Suprapubic skin (tissue), 4 donors: ENCODE data around the gene GNAT3. TPM values are rescaled to one million over a fixed set of nuclear protein-coding genes. Genes with fewer than 3 reads are reported as not detected.

Source experiments
- DNase-seq, 2 donors: peaks; one replicate each; pipeline ENCODE4 v3.0.0-alpha.2; 2019; ENCODE audit warnings: low spot score in 2 of 2
- H3K27ac ChIP-seq: fragments of 200-600 bp; sonication (generic); one replicate; pipeline ENCODE4 v1.5.1; 2019
- H3K27me3 ChIP-seq: fragments of 200-600 bp; sonication (generic); one replicate; pipeline ENCODE4 v1.5.1; 2019
- H3K36me3 ChIP-seq: fragments of 200-600 bp; sonication (generic); one replicate; pipeline ENCODE4 v1.5.1; 2019
- H3K4me1 ChIP-seq: fragments of 200-600 bp; sonication (generic); one replicate; pipeline ENCODE4 v1.5.1; 2019
- H3K4me3 ChIP-seq: fragments of 200-600 bp; sonication (generic); one replicate; pipeline ENCODE4 v1.5.1; 2019; ENCODE audit warnings: mild to moderate bottlenecking
- H3K9me3 ChIP-seq: fragments of 200-600 bp; sonication (generic); one replicate; pipeline ENCODE4 v1.5.1; 2019
- EP300 ChIP-seq: sonication (generic); formaldehyde crosslinking; IDR thresholded peaks from one replicate; pipeline ENCODE4 v1.6.1; 2017; ENCODE audit warnings: antibody characterized with exemption
- POLR2A ChIP-seq, 2 donors: fragments of 450-650 bp; IDR thresholded peaks; one replicate each; pipeline ENCODE4 v1.6.1; 2017; ENCODE audit warnings: antibody characterized with exemption in 2 of 2, mild to moderate bottlenecking in 2 of 2, moderate library complexity in 2 of 2
- POLR2AphosphoS5 ChIP-seq, 3 donors: sonication (generic); formaldehyde crosslinking; IDR thresholded peaks; one replicate each; pipeline ENCODE4 v1.6.1; 2017; ENCODE audit warnings: antibody characterized with exemption in 3 of 3
- WGBS: methylation state at CpG from one replicate; pipeline ENCODE4 v1.1.5; 2018; 5-methylcytosine and 5-hydroxymethylcytosine counted together
- total RNA-seq, 4 donors: library from RNA; depleted of rRNA; stranded (reverse); fragments of >200 nt; gene quantifications; one replicate each; pipeline ENCODE4 v1.1.0, GENCODE V29; 2016
- TF ChIP-seq, protein P1 (sequence below), 2 donors: fragments of 200-600 bp in 1 of 2; fragments of 450-650 bp in 1 of 2; sonication (generic) in 1 of 2; IDR thresholded peaks; one replicate each; pipeline ENCODE4 v1.5.1; 2016 to 2019; ENCODE audit warnings: antibody characterized with exemption in 2 of 2, mild to moderate bottlenecking in 1 of 2, moderate library complexity in 1 of 2

The GNAT3 gene
- total RNA-seq, 4 donors from 2014 or later = not detected

- Histone ChIP-seq H3K4me1 (peaks cover 12% of the 10 kb centered on the region), H3K27ac (no peak overlapping the region), H3K4me3 (no peak overlapping the region), H3K9me3 (no peaks in the 10 kb centered on the region), H3K36me3 (no peaks in the 10 kb centered on the region), H3K27me3 (no peaks in the 10 kb centered on the region)
- no peak for TF ChIP-seq EP300
- 75% methylated on average over 3 of the region's 3 CpGs for WGBS
- no peak for DNase-seq
Observed at GRCh38 chr7:80540836-80541235, 29.0 kb upstream of the GNAT3 start.

GRCh38 chr7:80537091-80537490 is 25.2 kb upstream of the GNAT3 start:
- H3K4me3 ChIP-seq = no peak overlapping the region
- peaks cover 1% of the 10 kb centered on the region for H3K4me1 ChIP-seq
- no peaks in the 10 kb centered on the region for H3K36me3 ChIP-seq
- no peaks in the 10 kb centered on the region for H3K27me3 ChIP-seq
- WGBS = 95% methylated on average over 2 of the region's 2 CpGs
- no peaks in the 10 kb centered on the region for H3K9me3 ChIP-seq
- DNase-seq = no peak
- TF ChIP-seq EP300 (no peak), POLR2AphosphoS5 (IDR thresholded peaks at IDR 0.05) (no peak), POLR2A (IDR thresholded peaks at IDR 0.05) (no peak)
- TF ChIP-seq, protein P1, sequence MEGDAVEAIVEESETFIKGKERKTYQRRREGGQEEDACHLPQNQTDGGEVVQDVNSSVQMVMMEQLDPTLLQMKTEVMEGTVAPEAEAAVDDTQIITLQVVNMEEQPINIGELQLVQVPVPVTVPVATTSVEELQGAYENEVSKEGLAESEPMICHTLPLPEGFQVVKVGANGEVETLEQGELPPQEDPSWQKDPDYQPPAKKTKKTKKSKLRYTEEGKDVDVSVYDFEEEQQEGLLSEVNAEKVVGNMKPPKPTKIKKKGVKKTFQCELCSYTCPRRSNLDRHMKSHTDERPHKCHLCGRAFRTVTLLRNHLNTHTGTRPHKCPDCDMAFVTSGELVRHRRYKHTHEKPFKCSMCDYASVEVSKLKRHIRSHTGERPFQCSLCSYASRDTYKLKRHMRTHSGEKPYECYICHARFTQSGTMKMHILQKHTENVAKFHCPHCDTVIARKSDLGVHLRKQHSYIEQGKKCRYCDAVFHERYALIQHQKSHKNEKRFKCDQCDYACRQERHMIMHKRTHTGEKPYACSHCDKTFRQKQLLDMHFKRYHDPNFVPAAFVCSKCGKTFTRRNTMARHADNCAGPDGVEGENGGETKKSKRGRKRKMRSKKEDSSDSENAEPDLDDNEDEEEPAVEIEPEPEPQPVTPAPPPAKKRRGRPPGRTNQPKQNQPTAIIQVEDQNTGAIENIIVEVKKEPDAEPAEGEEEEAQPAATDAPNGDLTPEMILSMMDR (IDR thresholded peaks at IDR 0.05) = no peak
- H3K27ac ChIP-seq = no peak overlapping the region

- Histone ChIP-seq H3K4me3 (no peak overlapping the region), H3K27me3 (no peaks in the 10 kb centered on the region), H3K9me3 (no peaks in the 10 kb centered on the region), H3K4me1 (no peaks in the 10 kb centered on the region), H3K36me3 (no peaks in the 10 kb centered on the region), H3K27ac (no peak overlapping the region)
- no peak for DNase-seq
- WGBS = 77% methylated on average over 2 of the region's 2 CpGs
- TF ChIP-seq, protein P1 (IDR thresholded peaks at IDR 0.05) = no peak
- no peak for TF ChIP-seq POLR2A (IDR thresholded peaks at IDR 0.05)
- TF ChIP-seq POLR2AphosphoS5 (IDR thresholded peaks at IDR 0.05) = no peak
- TF ChIP-seq EP300 = no peak
Observed at GRCh38 chr7:80536426-80536825, 24.6 kb upstream of the GNAT3 start.

- WGBS = 36% methylated on average over 1 of the region's 1 CpG
- H3K36me3 ChIP-seq = no peaks in the 10 kb centered on the region
- no peak overlapping the region for H3K4me3 ChIP-seq
- H3K27me3 ChIP-seq = no peaks in the 10 kb centered on the region
- no peak for DNase-seq
- no peaks in the 10 kb centered on the region for H3K9me3 ChIP-seq
- no peaks in the 10 kb centered on the region for H3K4me1 ChIP-seq
- no peak for TF ChIP-seq POLR2AphosphoS5 (IDR thresholded peaks at IDR 0.05)
- TF ChIP-seq EP300 = no peak
- TF ChIP-seq POLR2A (IDR thresholded peaks at IDR 0.05) = no peak
- TF ChIP-seq, protein P1 (IDR thresholded peaks at IDR 0.05) = no peak
- no peak overlapping the region for H3K27ac ChIP-seq
Observed at GRCh38 chr7:80533287-80533686, 21.4 kb upstream of the GNAT3 start.

- DNase-seq = no peak
- Histone ChIP-seq H3K9me3 (no peaks in the 10 kb centered on the region), H3K36me3 (no peaks in the 10 kb centered on the region), H3K4me1 (no peaks in the 10 kb centered on the region), H3K27ac (no peak overlapping the region), H3K27me3 (no peaks in the 10 kb centered on the region), H3K4me3 (no peak overlapping the region)
- WGBS = 93% methylated on average over 2 of the region's 3 CpGs
- no peak for TF ChIP-seq POLR2A (IDR thresholded peaks at IDR 0.05)
- no peak for TF ChIP-seq EP300
- no peak for TF ChIP-seq POLR2AphosphoS5 (IDR thresholded peaks at IDR 0.05)
- TF ChIP-seq, protein P1 (IDR thresholded peaks at IDR 0.05) = no peak
Observed at GRCh38 chr7:80532153-80532552, 20.3 kb upstream of the GNAT3 start.

DNA sequence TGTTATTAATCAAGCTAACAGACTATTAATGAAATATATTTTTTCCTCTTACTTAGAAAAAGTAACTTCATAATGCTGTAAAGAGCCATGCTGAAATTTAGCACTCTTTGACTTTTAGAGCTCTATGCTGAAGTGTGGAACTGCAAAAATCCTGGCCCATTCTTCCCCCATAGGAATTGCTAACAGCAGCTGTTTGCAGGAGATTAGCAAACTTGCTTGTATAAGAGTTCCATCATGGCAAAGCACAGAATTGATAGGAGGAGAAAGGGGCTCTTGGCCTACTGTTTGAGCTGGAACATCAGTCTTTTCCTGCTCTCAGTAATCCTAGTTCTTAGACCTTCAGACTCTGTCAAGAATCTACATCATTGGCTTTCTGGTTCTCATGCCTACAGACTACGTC is 18.3 kb upstream of the GNAT3 start:
- no peaks in the 10 kb centered on the region for H3K9me3 ChIP-seq
- H3K27ac ChIP-seq = no peak overlapping the region
- no peak for TF ChIP-seq POLR2A (IDR thresholded peaks at IDR 0.05)
- no peak for TF ChIP-seq POLR2AphosphoS5 (IDR thresholded peaks at IDR 0.05)
- TF ChIP-seq, protein P1 (IDR thresholded peaks at IDR 0.05) = no peak
- TF ChIP-seq EP300 = no peak
- no peak for DNase-seq
- H3K27me3 ChIP-seq = no peaks in the 10 kb centered on the region
- no peak overlapping the region for H3K4me3 ChIP-seq
- no peaks in the 10 kb centered on the region for H3K4me1 ChIP-seq
- WGBS = 89% methylated on average over 1 of the region's 1 CpG
- H3K36me3 ChIP-seq = no peaks in the 10 kb centered on the region
